MCF 10A (cell line): Measurements from ENCODE around the gene TBX5. TPM values are rescaled to one million over a fixed set of nuclear protein-coding genes. Genes with fewer than 3 reads are reported as not detected.

ENCODE experiments used
- BruUV-seq: library from RNA; stranded (reverse); fragments of 400-500 nt; replicated peaks from 2 replicates; lab custom pipeline; 2021; lab: Mats Ljungman, UMichigan
- CTCF ChIA-PET: fragments of 300-600 bp; sonication (Branson Sonifier 250); formaldehyde crosslinking; extraction: SDS; loops from one replicate; lab custom pipeline; 2021; ENCODE audit warnings: antibody characterized with exemption, inconsistent platforms; lab: Yijun Ruan, JAX
- POLR2A ChIA-PET: fragments of 300-600, 350-650 bp; sonication (Branson Sonifier 250); formaldehyde crosslinking; extraction: SDS; loops from one replicate; lab custom pipeline; 2020; ENCODE audit warnings: antibody characterized with exemption, inconsistent platforms; lab: Yijun Ruan, JAX
- DNase-seq: peaks from one replicate; pipeline ENCODE4 v3.0.0-alpha.2; 2018; ENCODE audit not compliant: unreplicated experiment
- H3K27ac Mint-ChIP-seq: one replicate; pipeline ENCODE4 v1.8.0; 2022; ENCODE audit warnings: mild to moderate bottlenecking, low read depth, mixed read lengths; ENCODE audit not compliant: unreplicated experiment
- H3K27me3 Mint-ChIP-seq: one replicate; pipeline ENCODE4 v1.8.0; 2022; ENCODE audit warnings: mixed read lengths; ENCODE audit not compliant: insufficient read depth, unreplicated experiment
- H3K36me3 Mint-ChIP-seq: one replicate; pipeline ENCODE4 v1.8.0; 2022; ENCODE audit warnings: mild to moderate bottlenecking, moderate library complexity, mixed read lengths; ENCODE audit not compliant: insufficient read depth, unreplicated experiment
- H3K4me1 Mint-ChIP-seq: one replicate; pipeline ENCODE4 v1.8.0; 2022; ENCODE audit warnings: mixed read lengths; ENCODE audit not compliant: insufficient read depth, unreplicated experiment
- H3K4me3 Mint-ChIP-seq: one replicate; pipeline ENCODE4 v1.8.0; 2022; ENCODE audit warnings: mild to moderate bottlenecking, moderate library complexity, mixed read lengths; ENCODE audit not compliant: unreplicated experiment
- H3K9me3 Mint-ChIP-seq: one replicate; pipeline ENCODE4 v1.8.0; 2022; ENCODE audit warnings: mixed read lengths; ENCODE audit not compliant: unreplicated experiment
- intact Hi-C: fragments of 100-400 bp; cut with micrococcal nuclease; formaldehyde crosslinking; loops from 2 replicates; pipeline ENCODE4 v1.14.1; 2022
- total RNA-seq: library from RNA; stranded (reverse); gene quantifications from 2 replicates; pipeline ENCODE4 v1.2.3, GENCODE V29; 2022
- TF ChIP-seq, protein P1 (sequence below): fragments of 200-600 bp; IDR thresholded peaks from one replicate; pipeline ENCODE4 v1.8.0; 2022; ENCODE audit warnings: antibody characterized with exemption, mild to moderate bottlenecking; ENCODE audit not compliant: unreplicated experiment

The TBX5 gene
- total RNA-seq, 1 experiment from 2014 or later, result not detected

DNA sequence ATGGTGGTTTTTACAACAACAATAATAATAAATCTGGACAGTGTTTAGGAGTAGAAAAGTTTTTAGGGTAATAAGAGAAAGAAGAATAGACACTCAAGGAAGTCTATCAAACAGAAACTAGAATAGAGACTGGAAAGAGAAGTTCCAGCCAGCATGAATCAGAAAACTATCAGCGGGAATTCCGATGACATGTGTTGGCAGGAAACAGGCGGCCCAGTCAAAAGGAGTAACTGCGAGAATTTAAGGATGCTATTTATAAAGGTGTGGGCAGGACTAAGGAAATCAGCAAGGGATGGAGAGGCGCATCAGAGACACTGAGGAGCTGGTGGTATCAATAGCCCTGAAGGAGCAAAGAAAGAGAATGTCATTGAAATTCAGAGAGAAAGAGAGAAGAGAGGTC lies 89.9 kb downstream of the TBX5 start:
- intact Hi-C loops, result no loop called here
- no peaks in the 10 kb centered on the region for H3K9me3 Mint-ChIP-seq
- POLR2A ChIA-PET, result interaction anchor here (0.8 kb wide), 1 partner anchor 153 kb away, joined by 3 read pairs; no protein-coding TSS in a partner anchor
- DNase-seq, result peak; percentile 34
- H3K27ac Mint-ChIP-seq, result no peak overlapping the region
- no TSS peak for BruUV-seq
- CTCF ChIA-PET, result no interaction called here
- TF ChIP-seq, protein P1, sequence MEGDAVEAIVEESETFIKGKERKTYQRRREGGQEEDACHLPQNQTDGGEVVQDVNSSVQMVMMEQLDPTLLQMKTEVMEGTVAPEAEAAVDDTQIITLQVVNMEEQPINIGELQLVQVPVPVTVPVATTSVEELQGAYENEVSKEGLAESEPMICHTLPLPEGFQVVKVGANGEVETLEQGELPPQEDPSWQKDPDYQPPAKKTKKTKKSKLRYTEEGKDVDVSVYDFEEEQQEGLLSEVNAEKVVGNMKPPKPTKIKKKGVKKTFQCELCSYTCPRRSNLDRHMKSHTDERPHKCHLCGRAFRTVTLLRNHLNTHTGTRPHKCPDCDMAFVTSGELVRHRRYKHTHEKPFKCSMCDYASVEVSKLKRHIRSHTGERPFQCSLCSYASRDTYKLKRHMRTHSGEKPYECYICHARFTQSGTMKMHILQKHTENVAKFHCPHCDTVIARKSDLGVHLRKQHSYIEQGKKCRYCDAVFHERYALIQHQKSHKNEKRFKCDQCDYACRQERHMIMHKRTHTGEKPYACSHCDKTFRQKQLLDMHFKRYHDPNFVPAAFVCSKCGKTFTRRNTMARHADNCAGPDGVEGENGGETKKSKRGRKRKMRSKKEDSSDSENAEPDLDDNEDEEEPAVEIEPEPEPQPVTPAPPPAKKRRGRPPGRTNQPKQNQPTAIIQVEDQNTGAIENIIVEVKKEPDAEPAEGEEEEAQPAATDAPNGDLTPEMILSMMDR, result no peak
- H3K27me3 Mint-ChIP-seq, result no peaks in the 10 kb centered on the region
- H3K36me3 Mint-ChIP-seq, result no peaks in the 10 kb centered on the region
- H3K4me3 Mint-ChIP-seq, result no peak overlapping the region
- H3K4me1 Mint-ChIP-seq, result no peaks in the 10 kb centered on the region

- TF ChIP-seq, protein P1, result no peak
- Mint-ChIP-seq H3K27me3 (no peaks in the 10 kb centered on the region), H3K27ac (no peak overlapping the region), H3K36me3 (no peaks in the 10 kb centered on the region), H3K4me1 (no peaks in the 10 kb centered on the region), H3K9me3 (no peaks in the 10 kb centered on the region), H3K4me3 (no peak overlapping the region)
- no peak for DNase-seq
- ChIA-PET POLR2A (no interaction called here), CTCF (no interaction called here)
- no TSS peak for BruUV-seq
- intact Hi-C loops, result no loop called here
Observed at GRCh38 chr12:114314974-114315720, 90.8 kb downstream of the TBX5 start.

GRCh38 chr12:114314403-114314802 lies 91.5 kb downstream of the TBX5 start:
- H3K9me3 Mint-ChIP-seq, result no peaks in the 10 kb centered on the region
- H3K36me3 Mint-ChIP-seq, result no peaks in the 10 kb centered on the region
- intact Hi-C loops, result no loop called here
- H3K27ac Mint-ChIP-seq, result no peak overlapping the region
- TF ChIP-seq, protein P1, result no peak
- no peak overlapping the region for H3K4me3 Mint-ChIP-seq
- no peak for DNase-seq
- no peaks in the 10 kb centered on the region for H3K27me3 Mint-ChIP-seq
- CTCF ChIA-PET, result no interaction called here
- POLR2A ChIA-PET, result no interaction called here
- H3K4me1 Mint-ChIP-seq, result no peaks in the 10 kb centered on the region
- BruUV-seq, result no TSS peak

DNA sequence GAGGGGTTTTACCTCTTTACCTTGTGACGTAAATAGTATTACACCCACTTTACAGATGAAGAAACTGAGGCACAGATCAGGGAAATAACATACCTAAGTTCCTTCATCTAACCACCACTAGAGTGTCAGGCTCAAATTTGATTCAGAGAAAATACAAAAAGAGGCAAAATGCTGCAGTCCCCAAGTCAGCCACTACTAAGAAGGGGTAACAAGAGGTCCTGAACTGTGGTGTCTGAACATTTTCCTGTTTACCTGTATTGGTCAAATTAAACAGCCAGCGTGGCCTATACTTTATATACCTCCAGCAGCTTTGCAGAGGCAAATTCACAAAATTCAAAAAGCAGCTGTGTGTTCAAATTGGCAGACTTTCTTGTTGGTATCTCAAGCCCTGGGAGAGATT lies 92.0 kb downstream of the TBX5 start:
- TF ChIP-seq, protein P1, result no peak
- H3K4me3 Mint-ChIP-seq, result no peak overlapping the region
- H3K27ac Mint-ChIP-seq, result no peak overlapping the region
- intact Hi-C loops, result no loop called here
- DNase-seq, result no peak
- no peaks in the 10 kb centered on the region for H3K36me3 Mint-ChIP-seq
- no peaks in the 10 kb centered on the region for H3K27me3 Mint-ChIP-seq
- no peaks in the 10 kb centered on the region for H3K4me1 Mint-ChIP-seq
- CTCF ChIA-PET, result interaction anchor here (0.7 kb wide), 1 partner anchor 1302 kb away, joined by 3 read pairs; no protein-coding TSS in a partner anchor
- no TSS peak for BruUV-seq
- POLR2A ChIA-PET, result no interaction called here
- peaks cover 4% of the 10 kb centered on the region for H3K9me3 Mint-ChIP-seq
